IPS-18c (cell line): ENCODE results near the gene ALDH1A3.

Experiments used
- H3K4me3 ChIP-seq: 2 replicates; pipeline ENCODE4 v1.7.0; 2013; ENCODE audit warnings: low read depth, mild to moderate bottlenecking, low read length, moderate library complexity; ENCODE audit not compliant: insufficient read depth
- H3K9me3 ChIP-seq: one replicate; pipeline ENCODE4 v1.6.1; 2013; ENCODE audit warnings: mild to moderate bottlenecking, low read length, moderate library complexity; ENCODE audit not compliant: control insufficient read depth, insufficient read depth

ALDH1A3 gene

GRCh38 chr15:100928632-100929280, 49.1 kb downstream of the ALDH1A3 start:
- Histone ChIP-seq H3K9me3 (no peaks in the 10 kb centered on the region), H3K4me3 (no peak overlapping the region)

DNA sequence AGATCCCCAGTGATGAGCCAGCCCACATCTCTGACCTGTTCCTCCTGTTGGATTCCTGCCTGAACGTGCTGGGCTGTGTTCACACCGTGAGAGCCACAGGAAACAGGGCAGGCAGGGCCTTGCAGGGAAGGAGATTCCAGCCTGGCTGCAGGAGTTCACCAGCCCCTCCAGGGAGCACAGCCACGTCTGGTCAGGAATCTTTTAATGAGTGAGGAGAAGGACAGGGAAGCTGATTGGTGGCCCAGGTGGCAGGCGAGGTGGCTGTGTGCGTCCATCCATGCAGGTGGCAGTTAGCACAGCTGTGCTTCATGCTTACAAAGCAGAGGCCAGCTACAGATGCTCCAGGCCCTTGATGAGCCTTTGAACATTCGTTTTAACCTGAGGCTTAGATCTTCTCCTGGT, 50.0 kb downstream of the ALDH1A3 start:
- Histone ChIP-seq H3K9me3 (no peaks in the 10 kb centered on the region), H3K4me3 (no peak overlapping the region)

- Histone ChIP-seq H3K4me3 (no peak overlapping the region), H3K9me3 (no peaks in the 10 kb centered on the region)
Measured at GRCh38 chr15:100930306-100930848, 50.7 kb downstream of the ALDH1A3 start.

DNA sequence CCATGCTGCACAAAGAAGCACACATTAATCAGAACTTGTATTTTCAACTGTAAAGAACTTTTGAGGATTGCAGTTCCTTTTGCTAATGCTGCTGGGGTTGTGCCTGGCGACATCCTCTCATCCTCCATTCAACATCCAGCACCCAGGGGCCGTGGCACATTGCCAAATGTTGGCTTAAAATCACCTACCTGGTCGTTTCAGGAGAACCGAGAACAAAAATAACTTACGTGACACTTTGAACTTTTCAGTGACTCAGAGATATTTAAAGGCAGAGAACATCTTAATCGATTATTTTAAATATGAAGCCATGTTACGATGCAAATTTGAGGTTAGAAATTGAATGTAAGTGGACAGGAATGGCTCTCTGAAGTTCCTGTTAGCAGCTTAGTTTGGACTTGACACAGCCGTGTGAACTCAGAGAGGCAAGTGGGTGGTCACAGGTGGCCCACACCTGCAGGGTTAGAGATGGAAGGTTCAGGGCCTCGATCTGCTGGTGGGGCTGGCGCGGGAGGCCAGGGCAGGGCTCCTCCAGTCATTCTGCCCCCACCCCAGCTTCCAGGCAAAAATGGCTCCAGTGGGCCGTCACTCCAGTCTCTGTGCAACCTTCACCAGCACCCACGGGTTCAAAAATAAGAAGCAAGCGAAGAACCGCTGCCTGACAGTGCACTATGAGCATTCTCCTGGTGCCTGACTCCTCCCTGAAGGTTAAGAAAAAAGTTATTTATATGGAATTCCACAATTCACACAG, 51.7 kb downstream of the ALDH1A3 start:
- H3K9me3 ChIP-seq, result no peaks in the 10 kb centered on the region
- no peak overlapping the region for H3K4me3 ChIP-seq

- H3K9me3 ChIP-seq, result no peaks in the 10 kb centered on the region
- no peak overlapping the region for H3K4me3 ChIP-seq
Measured at GRCh38 chr15:100932676-100933348, 53.2 kb downstream of the ALDH1A3 start.

GRCh38 chr15:100934166-100934565, 54.5 kb downstream of the ALDH1A3 start:
- Histone ChIP-seq H3K9me3 (no peaks in the 10 kb centered on the region), H3K4me3 (no peak overlapping the region)

GRCh38 chr15:100934726-100935125, 55.1 kb downstream of the ALDH1A3 start:
- Histone ChIP-seq H3K9me3 (no peaks in the 10 kb centered on the region), H3K4me3 (no peak overlapping the region)

DNA sequence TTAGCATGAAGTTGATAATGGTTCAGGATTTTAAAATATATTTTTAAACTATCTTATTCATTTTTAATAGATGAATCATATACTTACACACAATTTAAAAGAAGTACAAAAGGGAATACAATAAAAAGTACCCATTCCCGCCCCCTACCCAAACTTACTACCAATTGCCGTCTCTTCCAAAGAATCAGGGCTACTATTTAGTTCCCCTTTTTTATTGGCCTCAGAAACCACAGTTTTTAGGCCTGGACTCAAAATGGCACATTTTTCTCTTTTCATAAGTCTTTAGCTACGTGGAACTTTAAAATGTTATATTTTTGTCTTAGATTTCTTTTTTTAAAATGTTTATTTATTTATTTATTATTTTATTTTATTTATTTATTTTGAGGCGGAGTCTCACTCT, 57.5 kb downstream of the ALDH1A3 start:
- Histone ChIP-seq H3K9me3 (no peaks in the 10 kb centered on the region), H3K4me3 (no peak overlapping the region)

- Histone ChIP-seq H3K9me3 (no peaks in the 10 kb centered on the region), H3K4me3 (no peak overlapping the region)
Measured at GRCh38 chr15:100939791-100940190, 60.2 kb downstream of the ALDH1A3 start.

GRCh38 chr15:100940767-100941379, 61.2 kb downstream of the ALDH1A3 start:
- H3K4me3 ChIP-seq, result no peak overlapping the region
- no peaks in the 10 kb centered on the region for H3K9me3 ChIP-seq

GRCh38 chr15:100941536-100941935, 61.9 kb downstream of the ALDH1A3 start:
- no peak overlapping the region for H3K4me3 ChIP-seq
- no peaks in the 10 kb centered on the region for H3K9me3 ChIP-seq

GRCh38 chr15:100942656-100943425, 63.2 kb downstream of the ALDH1A3 start:
- Histone ChIP-seq H3K9me3 (no peaks in the 10 kb centered on the region), H3K4me3 (no peak overlapping the region)

GRCh38 chr15:100944244-100944895, 64.7 kb downstream of the ALDH1A3 start:
- H3K4me3 ChIP-seq, result no peak overlapping the region
- H3K9me3 ChIP-seq, result no peaks in the 10 kb centered on the region

- H3K4me3 ChIP-seq, result no peak overlapping the region
- no peaks in the 10 kb centered on the region for H3K9me3 ChIP-seq
Measured at GRCh38 chr15:100944986-100945385, 65.4 kb downstream of the ALDH1A3 start.

DNA sequence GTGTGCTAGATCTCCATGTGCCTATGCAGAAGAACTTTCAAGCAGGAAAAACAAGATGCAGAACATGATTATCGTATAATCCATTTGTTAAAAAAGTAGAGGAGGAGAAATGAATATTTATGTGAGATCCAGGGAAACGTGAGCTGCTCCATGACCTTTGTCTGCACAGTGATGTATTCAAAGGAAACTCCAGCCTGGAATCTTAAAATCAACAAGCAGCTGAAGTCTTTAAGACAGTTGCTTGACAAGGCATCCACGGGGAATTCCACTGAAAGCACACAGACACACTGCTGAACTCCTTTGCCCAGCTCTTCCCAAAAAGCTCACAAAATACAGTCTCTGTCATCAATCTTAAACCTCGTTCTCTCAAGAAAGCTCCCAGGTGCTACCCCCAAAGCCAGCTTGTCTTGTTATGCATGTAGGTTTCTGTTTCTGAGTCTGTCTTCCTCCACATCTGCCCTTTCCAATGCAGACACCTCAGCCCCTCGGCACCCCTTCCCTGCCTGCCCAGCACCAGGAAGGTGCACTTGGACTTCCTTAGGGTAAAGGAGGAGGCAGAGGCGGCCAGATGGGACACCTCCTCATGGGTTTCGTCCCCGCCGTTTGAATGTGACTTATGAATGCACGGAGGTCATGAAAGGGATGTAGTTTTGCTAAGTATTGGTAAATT, 68.3 kb downstream of the ALDH1A3 start:
- Histone ChIP-seq H3K9me3 (no peaks in the 10 kb centered on the region), H3K4me3 (no peak overlapping the region)

DNA sequence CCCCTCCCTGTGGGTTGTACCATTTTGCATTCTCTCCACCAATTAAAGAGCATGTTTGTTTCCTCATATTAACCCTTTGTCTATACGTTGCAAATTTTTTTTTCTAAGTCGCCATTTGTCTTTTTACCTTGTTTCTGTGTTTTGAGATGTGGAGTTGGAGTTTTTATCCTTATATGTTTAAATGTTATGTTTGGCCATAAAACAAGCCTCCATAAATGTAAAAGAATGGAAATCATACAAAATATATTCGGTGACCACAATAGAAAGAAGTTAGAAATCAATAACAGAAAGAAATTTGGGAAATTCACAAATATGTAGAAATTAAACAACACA, 68.8 kb downstream of the ALDH1A3 start:
- no peaks in the 10 kb centered on the region for H3K9me3 ChIP-seq
- H3K4me3 ChIP-seq, result no peak overlapping the region
